ENCODE data around the gene ITGAX. TPM values are rescaled to one million over a fixed set of nuclear protein-coding genes. Genes with fewer than 3 reads are reported as not detected.
"Not testable (repeated sequence)": the region's sequence is repeated elsewhere in the genome, so short reads cannot be mapped to it uniquely, and the experiment has no call there.

The ITGAX gene
- 22.0 TPM for polyA plus RNA-seq (2012; ENCODE audit: missing spikeins)

DNA sequence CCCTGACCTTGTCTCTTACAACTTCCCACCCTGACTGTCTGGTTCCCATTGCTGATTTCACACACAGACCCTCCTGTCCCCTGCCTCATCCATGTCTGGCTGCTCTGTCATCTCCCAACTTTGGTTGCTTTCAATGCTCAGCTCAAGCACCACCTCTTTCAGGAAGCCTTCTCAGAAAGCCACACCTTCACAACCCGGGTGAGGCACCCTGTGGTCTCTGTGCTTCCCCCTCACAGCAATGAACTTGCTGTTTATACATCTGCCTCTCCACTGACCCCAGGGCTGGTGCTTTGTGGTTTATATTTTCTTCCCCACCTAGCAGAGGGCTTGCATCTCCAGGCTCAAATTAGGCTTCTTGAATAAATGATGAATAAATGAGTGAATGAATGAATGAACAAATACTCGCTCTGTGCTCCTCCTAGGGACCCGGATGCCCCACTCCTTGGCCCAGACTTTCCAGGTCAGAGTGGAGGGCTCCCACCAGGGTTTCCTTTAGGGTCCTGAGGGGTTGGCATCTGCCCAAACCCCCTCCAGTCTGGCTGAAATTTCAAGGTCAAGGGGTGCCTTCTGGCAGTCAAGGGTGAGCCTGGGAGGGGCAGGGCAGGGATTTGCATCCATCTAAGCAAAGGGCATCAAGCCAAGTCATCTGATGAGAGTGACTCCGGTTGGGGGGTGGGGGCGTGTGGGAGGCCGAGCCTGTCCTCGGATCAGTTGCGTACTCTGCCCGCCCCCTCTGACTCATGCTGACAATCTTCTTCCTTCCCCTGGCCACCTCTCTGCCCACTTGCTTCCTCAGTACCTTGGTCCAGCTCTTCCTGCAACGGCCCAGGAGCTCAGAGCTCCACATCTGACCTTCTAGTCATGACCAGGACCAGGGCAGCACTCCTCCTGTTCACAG lies at the start of gene ITGAX:
Gene ITGAX (plus strand): TSS at position 783 of the 898 bp plus-strand sequence. CDS start 79 bp downstream, at position 862.
- FAIRE-seq (peak; percentile 97), DNase-seq (ENCODE audit: insufficient read length) (peak; percentile 72)

DNA sequence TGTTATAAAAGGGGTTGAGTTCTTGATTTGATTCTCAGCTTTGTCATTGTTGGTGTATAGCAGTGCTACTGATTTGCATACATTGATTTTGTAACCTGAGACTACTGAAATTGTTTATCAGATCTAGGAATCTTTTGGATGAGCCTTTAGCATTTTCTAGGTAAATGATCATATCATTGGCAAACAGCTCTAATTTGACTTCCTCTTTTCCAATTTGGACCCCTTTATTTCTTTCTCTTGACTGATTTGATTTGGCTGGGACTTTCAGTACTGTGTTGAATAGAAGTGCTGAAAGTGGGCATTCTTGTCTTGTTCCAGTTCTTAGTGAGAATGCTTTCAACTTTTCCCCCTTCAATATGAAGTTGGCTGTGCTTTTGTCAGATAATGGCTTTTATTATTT lies 49.8 kb upstream of the ITGAX start:
- DNase-seq (ENCODE audit: insufficient read length) (no peak), FAIRE-seq (no peak)
- TF ChIP-seq TAF1 (IDR thresholded peaks at IDR 0.05; ENCODE audit: borderline replicate concordance, low read depth, low read length) (no peak), POLR2A (IDR thresholded peaks at IDR 0.05; ENCODE audit: low read depth, low read length) (no peak), POLR2AphosphoS5 (IDR thresholded peaks at IDR 0.05; ENCODE audit: low read depth, low read length) (no peak)

More for the DNA sequence above, at the start of gene ITGAX:
- TF ChIP-seq POLR2AphosphoS5 (IDR thresholded peaks at IDR 0.05; ENCODE audit: low read depth, low read length), result no peak; the same call in 1 of the 2 replicates
- TF ChIP-seq POLR2A (IDR thresholded peaks at IDR 0.05; ENCODE audit: low read depth, low read length), result peak; percentile 21; the same call in 1 of the 2 replicates

DNA sequence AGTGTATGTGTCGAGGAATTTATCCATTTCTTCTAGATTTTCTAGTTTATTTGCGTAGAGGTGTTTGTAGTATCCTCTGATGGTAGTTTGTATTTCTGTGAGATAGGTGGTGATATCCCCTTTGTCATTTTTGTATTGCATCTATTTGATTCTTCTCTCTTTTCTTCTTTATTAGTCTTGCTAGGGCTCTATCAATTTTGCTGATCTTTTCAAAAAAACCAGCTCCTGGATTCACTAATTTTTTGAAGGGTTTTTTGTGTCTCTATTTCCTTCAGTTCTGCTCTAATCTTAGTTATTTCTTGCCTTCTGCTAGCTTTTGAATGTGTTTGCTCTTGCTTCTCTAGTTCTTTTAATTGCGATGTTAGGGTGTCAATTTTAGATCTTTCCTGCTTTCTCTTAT lies 46.6 kb upstream of the ITGAX start:
- FAIRE-seq; DNase-seq (ENCODE audit: insufficient read length): not testable (repeated sequence)

DNA sequence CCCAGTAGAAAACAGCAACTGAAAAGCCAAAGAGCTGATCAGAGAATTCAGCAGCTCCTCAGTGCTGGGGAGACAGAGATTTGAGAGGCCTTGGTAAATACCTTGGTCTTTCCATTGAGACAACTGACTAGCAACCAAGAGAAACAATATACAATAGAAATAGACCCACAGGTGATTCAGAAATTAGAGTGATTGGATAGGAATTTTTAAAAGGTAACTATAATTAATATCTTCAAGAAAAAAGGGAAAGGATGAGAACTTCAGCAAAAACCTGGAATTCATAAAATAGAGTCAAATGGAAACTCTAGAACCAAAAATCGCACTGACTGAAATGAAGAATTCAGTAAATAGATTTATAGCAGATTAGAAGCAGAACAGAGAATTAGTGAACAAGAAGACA lies 32.5 kb upstream of the ITGAX start:
- no peak for TF ChIP-seq POLR2AphosphoS5 (IDR thresholded peaks at IDR 0.05; ENCODE audit: low read depth, low read length)
- TF ChIP-seq TAF1 (IDR thresholded peaks at IDR 0.05; ENCODE audit: borderline replicate concordance, low read depth, low read length), result no peak
- TF ChIP-seq POLR2A (IDR thresholded peaks at IDR 0.05; ENCODE audit: low read depth, low read length), result no peak
- DNase-seq (ENCODE audit: insufficient read length), result no peak
- no peak for FAIRE-seq

DNA sequence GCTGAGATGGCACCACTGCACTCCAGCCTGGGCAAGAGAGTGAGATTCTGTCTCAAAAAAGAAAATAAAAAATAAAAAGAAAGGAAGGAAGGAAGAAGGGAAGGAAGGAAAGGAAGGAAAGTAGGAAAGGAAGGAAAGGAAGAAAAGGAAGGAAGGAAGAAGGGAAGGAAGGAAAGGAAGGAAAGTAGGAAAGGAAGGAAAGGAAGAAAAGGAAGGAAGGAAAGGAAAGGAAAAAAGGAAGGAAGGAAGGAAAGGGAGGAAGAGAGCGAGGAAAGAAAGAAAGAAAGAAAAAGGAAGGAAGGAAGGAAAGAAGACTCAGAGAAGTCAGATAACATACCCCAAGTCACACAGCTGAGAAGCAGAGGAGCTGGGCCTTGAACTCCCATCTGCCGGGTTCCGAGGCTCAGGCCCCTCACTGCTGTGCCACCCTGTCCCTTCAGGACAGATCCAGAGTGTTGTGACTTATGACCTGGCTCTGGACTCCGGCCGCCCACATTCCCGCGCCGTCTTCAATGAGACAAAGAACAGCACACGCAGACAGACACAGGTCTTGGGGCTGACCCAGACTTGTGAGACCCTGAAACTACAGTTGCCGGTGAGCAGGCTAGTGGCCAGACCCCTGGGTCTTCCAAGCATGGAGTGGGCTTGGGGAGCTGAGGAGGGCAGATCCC lies 30.9 kb upstream of the ITGAX start:
- FAIRE-seq (no peak), DNase-seq (ENCODE audit: insufficient read length) (no peak)
- TF ChIP-seq TAF1 (IDR thresholded peaks at IDR 0.05; ENCODE audit: borderline replicate concordance, low read depth, low read length) (no peak), POLR2AphosphoS5 (IDR thresholded peaks at IDR 0.05; ENCODE audit: low read depth, low read length) (no peak), POLR2A (IDR thresholded peaks at IDR 0.05; ENCODE audit: low read depth, low read length) (no peak)

DNA sequence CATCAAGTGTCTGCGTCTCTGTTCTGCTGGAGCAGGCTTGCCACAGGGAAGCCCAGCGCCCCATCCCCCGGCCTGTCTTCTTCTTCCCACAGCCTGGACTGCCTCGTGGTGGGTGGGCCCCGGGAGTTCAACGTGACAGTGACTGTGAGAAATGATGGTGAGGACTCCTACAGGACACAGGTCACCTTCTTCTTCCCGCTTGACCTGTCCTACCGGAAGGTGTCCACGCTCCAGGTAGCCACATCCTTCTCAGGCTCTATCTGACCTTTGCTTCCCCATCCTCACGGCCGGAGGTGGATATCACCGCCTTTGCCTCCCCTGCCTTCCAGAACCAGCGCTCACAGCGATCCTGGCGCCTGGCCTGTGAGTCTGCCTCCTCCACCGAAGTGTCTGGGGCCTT lies 29.8 kb upstream of the ITGAX start:
- DNase-seq (ENCODE audit: insufficient read length), result no peak
- no peak for TF ChIP-seq POLR2AphosphoS5 (IDR thresholded peaks at IDR 0.05; ENCODE audit: low read depth, low read length)
- no peak for TF ChIP-seq POLR2A (IDR thresholded peaks at IDR 0.05; ENCODE audit: low read depth, low read length)
- TF ChIP-seq TAF1 (IDR thresholded peaks at IDR 0.05; ENCODE audit: borderline replicate concordance, low read depth, low read length), result no peak
- FAIRE-seq, result no peak

DNA sequence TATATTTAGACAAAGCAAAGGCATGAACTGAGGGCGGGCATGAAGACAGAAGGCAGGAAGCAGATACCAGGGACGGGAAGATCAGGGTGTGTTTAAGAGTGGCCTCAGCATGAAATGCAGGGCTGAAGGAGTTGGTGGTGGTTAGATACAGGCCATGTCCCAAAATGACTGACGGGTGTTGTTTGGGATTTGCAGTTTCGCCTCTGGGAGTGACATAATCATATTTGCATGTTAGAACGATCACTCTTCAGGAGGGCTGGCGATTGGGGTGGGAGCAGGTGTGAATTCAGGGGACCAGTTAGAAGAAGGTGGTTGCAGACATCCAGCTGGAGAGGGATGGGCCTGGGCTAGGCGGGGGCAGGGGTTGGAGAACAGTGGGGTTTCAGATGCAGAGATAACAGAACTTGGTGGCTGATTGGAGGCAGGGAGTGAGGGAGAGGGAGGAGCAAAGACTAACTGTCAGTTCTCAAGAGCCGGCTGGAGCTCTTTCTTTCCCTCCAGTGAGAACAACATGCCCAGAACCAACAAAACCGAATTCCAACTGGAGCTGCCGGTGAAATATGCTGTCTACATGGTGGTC lies 27.2 kb upstream of the ITGAX start:
- no peak for DNase-seq (ENCODE audit: insufficient read length)
- no peak for TF ChIP-seq POLR2A (IDR thresholded peaks at IDR 0.05; ENCODE audit: low read depth, low read length)
- TF ChIP-seq TAF1 (IDR thresholded peaks at IDR 0.05; ENCODE audit: borderline replicate concordance, low read depth, low read length), result no peak
- no peak for FAIRE-seq

DNA sequence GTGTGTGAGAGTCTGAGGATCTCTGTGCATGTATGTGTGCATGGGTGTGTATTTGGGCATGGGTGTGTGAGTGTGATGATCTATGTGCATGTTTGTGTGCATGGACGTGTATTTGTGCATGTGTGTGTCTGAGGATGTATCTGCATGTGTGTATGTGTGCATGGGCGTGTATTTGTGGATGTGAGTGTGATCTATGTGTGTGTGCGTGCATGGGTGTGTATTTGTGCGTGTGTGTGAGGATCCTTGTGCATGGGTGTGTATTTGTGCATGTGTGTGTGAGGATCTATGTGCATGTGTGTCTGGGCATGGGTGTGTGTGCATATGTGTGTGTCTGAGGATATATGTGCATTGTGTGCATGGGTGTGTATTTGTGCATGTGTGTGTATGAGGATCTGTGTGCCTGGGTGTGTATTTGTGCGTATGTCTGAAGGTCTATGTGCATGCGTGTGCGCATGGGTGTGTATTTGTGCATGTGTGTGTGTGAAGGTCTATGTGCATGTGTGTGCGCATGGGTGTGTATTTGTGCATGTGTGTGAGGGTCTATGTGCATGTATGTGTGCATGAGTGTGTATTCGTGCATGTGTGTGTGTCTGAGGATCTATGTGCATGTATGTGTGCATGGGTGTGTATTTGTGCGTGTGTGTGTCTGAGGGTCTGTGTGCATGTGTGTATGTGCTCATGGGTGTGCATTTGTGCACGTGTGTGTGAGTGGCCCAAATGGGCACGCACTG lies 26.5 kb upstream of the ITGAX start:
- DNase-seq (ENCODE audit: insufficient read length), result no peak
- no peak for TF ChIP-seq TAF1 (IDR thresholded peaks at IDR 0.05; ENCODE audit: borderline replicate concordance, low read depth, low read length)
- no peak for TF ChIP-seq POLR2AphosphoS5 (IDR thresholded peaks at IDR 0.05; ENCODE audit: low read depth, low read length)
- no peak for FAIRE-seq

DNA sequence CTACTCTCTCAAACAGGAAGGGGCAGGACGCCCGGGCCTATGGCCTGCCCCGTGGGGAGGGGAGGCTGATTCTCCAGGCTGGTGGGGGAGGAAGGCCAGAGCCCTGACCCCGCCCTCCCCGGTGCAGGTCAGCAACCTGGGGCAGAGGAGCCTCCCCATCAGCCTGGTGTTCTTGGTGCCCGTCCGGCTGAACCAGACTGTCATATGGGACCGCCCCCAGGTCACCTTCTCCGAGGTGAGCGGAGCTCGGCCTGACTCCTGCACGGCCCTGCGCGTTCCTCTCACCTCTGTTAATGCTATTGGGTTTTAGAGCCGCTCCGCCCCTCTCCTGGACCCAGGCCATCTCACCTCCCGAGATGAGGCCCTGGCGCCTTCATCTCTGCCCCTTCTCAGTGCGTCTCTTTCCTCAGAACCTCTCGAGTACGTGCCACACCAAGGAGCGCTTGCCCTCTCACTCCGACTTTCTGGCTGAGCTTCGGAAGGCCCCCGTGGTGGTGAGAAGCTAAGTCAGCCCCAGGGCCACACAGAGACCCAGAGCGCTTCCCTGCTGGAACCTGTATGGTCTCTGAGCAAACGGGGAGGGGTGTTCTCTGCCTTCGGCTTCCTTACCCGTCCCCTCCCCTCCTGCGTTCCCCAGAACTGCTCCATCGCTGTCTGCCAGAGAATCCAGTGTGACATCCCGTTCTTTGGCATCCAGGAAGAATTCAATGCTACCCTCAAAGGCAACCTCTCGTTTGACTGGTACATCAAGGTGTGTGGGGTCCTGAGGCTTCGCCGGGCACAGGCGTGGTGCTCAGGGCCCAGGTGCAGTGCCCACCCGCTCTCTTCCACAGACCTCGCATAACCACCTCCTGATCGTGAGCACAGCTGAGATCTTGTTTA lies 25.1 kb upstream of the ITGAX start:
- TF ChIP-seq POLR2A (IDR thresholded peaks at IDR 0.05; ENCODE audit: low read depth, low read length), result no peak
- no peak for TF ChIP-seq POLR2AphosphoS5 (IDR thresholded peaks at IDR 0.05; ENCODE audit: low read depth, low read length)
- TF ChIP-seq TAF1 (IDR thresholded peaks at IDR 0.05; ENCODE audit: borderline replicate concordance, low read depth, low read length), result no peak
- no peak for FAIRE-seq
- DNase-seq (ENCODE audit: insufficient read length), result no peak

DNA sequence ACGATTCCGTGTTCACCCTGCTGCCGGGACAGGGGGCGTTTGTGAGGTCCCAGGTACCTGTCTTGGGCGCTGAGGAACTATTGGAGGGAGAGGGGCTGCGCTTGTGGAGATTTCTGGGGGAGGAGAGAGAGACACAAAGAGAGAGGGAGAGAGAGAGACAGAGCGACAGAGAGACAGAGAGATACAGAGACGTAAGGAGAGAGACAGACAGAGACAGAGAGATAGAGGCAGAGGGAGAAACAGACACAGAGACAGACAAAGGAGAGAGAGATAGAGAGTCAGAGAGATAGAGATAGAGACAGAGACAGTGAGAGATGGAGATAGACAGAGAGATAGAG lies 24.5 kb upstream of the ITGAX start:
- DNase-seq (ENCODE audit: insufficient read length), result no peak
- TF ChIP-seq TAF1 (IDR thresholded peaks at IDR 0.05; ENCODE audit: borderline replicate concordance, low read depth, low read length) (no peak), POLR2AphosphoS5 (IDR thresholded peaks at IDR 0.05; ENCODE audit: low read depth, low read length) (no peak), POLR2A (IDR thresholded peaks at IDR 0.05; ENCODE audit: low read depth, low read length) (no peak)
- no peak for FAIRE-seq

All from GM12892 (cell line).